ENCODE data around the gene CDKN2AIPNL.
"Not testable (repeated sequence)": the region's sequence is repeated elsewhere in the genome, so short reads cannot be mapped to it uniquely, and the experiment has no call there.

The CDKN2AIPNL gene

GRCh38 chr5:134437847-134438581 is 26.3 kb upstream of the CDKN2AIPNL start:
- peak; percentile 44 for DNase-seq

- no peak for DNase-seq
Observed at GRCh38 chr5:134437340-134437846, 25.7 kb upstream of the CDKN2AIPNL start.

GRCh38 chr5:134436523-134437339 is 25.1 kb upstream of the CDKN2AIPNL start:
- peak; percentile 95 for DNase-seq

- DNase-seq: no peak
Observed at GRCh38 chr5:134435560-134435959, 23.9 kb upstream of the CDKN2AIPNL start.

GRCh38 chr5:134432677-134433359 is 21.1 kb upstream of the CDKN2AIPNL start:
- no peak for DNase-seq

GRCh38 chr5:134432174-134432573 is 20.5 kb upstream of the CDKN2AIPNL start:
- no peak for DNase-seq

- DNase-seq: no peak
Observed at GRCh38 chr5:134430001-134430569, 18.4 kb upstream of the CDKN2AIPNL start.

GRCh38 chr5:134427540-134428041 is 15.9 kb upstream of the CDKN2AIPNL start:
- DNase-seq: no peak

GRCh38 chr5:134426361-134426760 is 14.7 kb upstream of the CDKN2AIPNL start:
- DNase-seq: no peak

GRCh38 chr5:134423376-134423775 is 11.7 kb upstream of the CDKN2AIPNL start:
- DNase-seq: no peak

- DNase-seq: no peak
Observed at GRCh38 chr5:134422791-134423365, 11.2 kb upstream of the CDKN2AIPNL start.

- DNase-seq: not testable (repeated sequence)
Observed at GRCh38 chr5:134421038-134421437, 9.4 kb upstream of the CDKN2AIPNL start.

- DNase-seq: no peak
Observed at GRCh38 chr5:134420343-134420742, 8.7 kb upstream of the CDKN2AIPNL start.

GRCh38 chr5:134418958-134419357 is 7.3 kb upstream of the CDKN2AIPNL start:
- no peak for DNase-seq

GRCh38 chr5:134417707-134418106 is 6.0 kb upstream of the CDKN2AIPNL start:
- DNase-seq: no peak

GRCh38 chr5:134413046-134413445 is 1.4 kb upstream of the CDKN2AIPNL start:
- no peak for DNase-seq

GRCh38 chr5:134411228-134411545 is 494 bp downstream of the CDKN2AIPNL start:
- DNase-seq: no peak

- DNase-seq: no peak
Observed at GRCh38 chr5:134410822-134411221, 859 bp downstream of the CDKN2AIPNL start.

GRCh38 chr5:134409321-134409720 is 2.4 kb downstream of the CDKN2AIPNL start:
- no peak for DNase-seq

- DNase-seq: no peak
Observed at GRCh38 chr5:134406390-134406789, 5.3 kb downstream of the CDKN2AIPNL start.

- no peak for DNase-seq
Observed at GRCh38 chr5:134403951-134404350, 7.7 kb downstream of the CDKN2AIPNL start.

GRCh38 chr5:134398609-134399155 is 13.0 kb downstream of the CDKN2AIPNL start:
- DNase-seq: no peak
